Measurements from ENCODE around the gene NDC1.

GRCh38 chr1:53735261-53735660, 102.8 kb downstream of the NDC1 start:
- TF ChIP-seq CTCF (IDR thresholded peaks at IDR 0.05; ENCODE audit: extremely low read depth in 1 of 2, insufficient read depth in 1 of 2, low read depth in 1 of 2, low read length in 2 of 2), result no peak
- no peak for TF ChIP-seq MYC (IDR thresholded peaks at IDR 0.05; ENCODE audit: low read depth, low read length)
- TF ChIP-seq EZH2 (IDR thresholded peaks at IDR 0.05; ENCODE audit: borderline replicate concordance, low read depth, low read length, severe bottlenecking), result no peak
- no peak for TF ChIP-seq MAX (IDR thresholded peaks at IDR 0.05; ENCODE audit: insufficient read depth, insufficient read length)
- no peak for TF ChIP-seq POLR2A (IDR thresholded peaks at IDR 0.05; ENCODE audit: low read depth, low read length)
- TF ChIP-seq POLR2AphosphoS5 (IDR thresholded peaks at IDR 0.05; ENCODE audit: insufficient read depth, low read depth, low read length), result no peak

Data from endothelial cell of umbilical vein (primary cell).